Mononuclear cell (primary cell): ENCODE results near the gene PLSCR2. TPM values are rescaled to one million over a fixed set of nuclear protein-coding genes. Genes with fewer than 3 reads are reported as not detected.
A peak's percentile ranks its signal among the peaks of the same experiment; 100 is the strongest.

Experiments used
- H3K27me3 ChIP-seq: 2 replicates; pipeline ENCODE4 v1.6.0; 2011; ENCODE audit warnings: low read length, control low read depth; ENCODE audit not compliant: insufficient read depth
- H3K4me1 ChIP-seq: 2 replicates; pipeline ENCODE4 v1.5.1; 2011; ENCODE audit warnings: mild to moderate bottlenecking, low read length, control low read depth; ENCODE audit not compliant: insufficient read depth
- H3K4me3 ChIP-seq: 2 replicates; pipeline ENCODE4 v1.5.1; 2011; ENCODE audit warnings: mild to moderate bottlenecking, low read length, moderate library complexity
- H3K9me3 ChIP-seq: 2 replicates; pipeline ENCODE4 v1.5.1; 2011; ENCODE audit warnings: low read depth, mild to moderate bottlenecking, control low read depth, low read length
- total RNA-seq: library from RNA; depleted of rRNA; stranded (reverse); fragments of >200 nt; gene quantifications from one replicate; pipeline ENCODE4 v1.2.3, GENCODE V29; 2012

PLSCR2 gene, protein sequence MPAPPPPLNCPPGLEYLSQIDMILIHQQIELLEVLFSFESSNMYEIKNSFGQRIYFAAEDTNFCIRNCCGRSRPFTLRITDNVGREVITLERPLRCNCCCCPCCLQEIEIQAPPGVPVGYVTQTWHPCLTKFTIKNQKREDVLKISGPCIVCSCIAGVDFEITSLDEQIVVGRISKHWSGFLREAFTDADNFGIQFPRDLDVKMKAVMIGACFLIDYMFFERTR
- not detected for total RNA-seq

DNA sequence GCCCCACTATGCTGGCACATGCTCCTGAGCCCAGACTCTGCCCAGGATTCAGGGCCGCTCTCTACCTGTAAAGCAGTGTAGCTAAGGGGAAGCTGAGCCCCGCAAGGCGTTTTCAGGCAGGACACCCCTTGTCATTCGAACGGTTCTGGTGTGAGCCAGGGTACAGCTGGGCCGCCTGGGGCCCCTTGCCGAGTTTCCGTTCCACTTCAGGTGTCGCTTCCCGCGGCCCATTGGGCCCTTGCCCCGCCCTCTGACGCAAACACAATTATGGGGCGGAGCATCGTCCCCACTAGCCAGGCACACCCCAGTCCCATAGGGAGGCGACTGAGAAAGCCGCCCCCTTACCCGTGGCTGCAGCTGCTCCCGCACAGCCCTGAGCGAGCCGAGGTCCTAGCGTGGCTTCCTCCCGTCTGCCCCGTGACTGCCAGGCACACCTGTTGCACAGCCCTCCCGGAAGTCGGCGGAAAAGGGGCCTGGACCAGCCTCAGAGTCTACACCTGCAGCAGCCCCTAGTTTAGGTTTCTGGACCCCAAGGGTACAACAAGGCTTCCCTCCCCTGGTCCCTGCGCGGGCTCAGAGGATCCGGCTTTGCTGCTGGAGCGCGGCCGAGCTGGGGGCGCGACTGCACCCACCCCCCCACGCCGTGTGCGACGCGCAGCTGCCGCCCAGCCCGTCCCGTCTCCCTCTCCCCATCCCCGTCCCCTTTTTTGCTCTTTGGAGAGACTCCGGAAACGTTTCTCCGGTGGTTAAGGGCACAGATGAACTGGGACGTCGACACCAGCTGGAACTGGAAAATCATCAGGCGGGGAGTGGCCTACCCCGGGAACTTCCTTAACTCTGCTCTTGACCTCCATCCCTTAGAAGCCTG is at the start of gene PLSCR2:
Gene PLSCR2, minus strand, starts transcription at position 412 of the 868 bp plus-strand sequence. CDS start 9,657 bp downstream, outside the sequence.
- Histone ChIP-seq H3K27me3 (no peaks in the 10 kb centered on the region), H3K4me3 (peak within 1 kb of the TSS; percentile 58), H3K4me1 (peaks cover 5% of the 10 kb centered on the region), H3K9me3 (no peaks in the 10 kb centered on the region)

GRCh38 chr3:146517684-146518435 is 48.5 kb upstream of the PLSCR2 start:
- no peaks in the 10 kb centered on the region for H3K4me1 ChIP-seq
- H3K9me3 ChIP-seq: no peaks in the 10 kb centered on the region
- H3K4me3 ChIP-seq: no peak overlapping the region

DNA sequence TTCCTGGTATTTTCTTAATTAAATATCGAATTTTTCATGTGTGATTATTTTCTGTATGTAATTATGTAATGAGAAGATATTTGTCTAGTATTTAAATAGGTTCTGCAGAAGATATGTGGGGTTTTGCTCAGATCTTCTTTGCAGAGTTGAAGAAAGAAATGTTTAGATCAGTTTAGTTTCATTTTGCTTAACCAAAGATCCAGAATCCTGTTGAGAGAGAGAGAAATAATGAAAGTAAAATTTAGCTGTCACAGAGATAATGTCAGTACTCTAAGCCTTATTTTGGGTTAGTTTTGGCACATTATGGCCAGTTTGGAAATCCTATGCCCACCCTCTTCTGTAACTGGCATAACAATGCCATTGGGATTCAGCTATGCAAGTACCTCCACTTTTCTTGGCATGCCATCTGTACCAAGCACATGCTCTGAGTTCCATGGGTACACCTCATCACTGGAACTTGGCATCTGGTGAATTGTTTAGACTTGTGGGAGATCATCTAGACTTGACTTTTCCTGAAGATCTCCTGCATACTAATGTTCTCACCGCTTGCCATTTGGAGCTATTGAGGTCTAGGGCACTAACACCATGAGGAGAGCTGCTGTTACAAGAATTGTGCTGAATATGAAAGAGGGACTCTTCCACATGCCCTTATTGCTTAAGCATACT is 44.2 kb upstream of the PLSCR2 start:
- Histone ChIP-seq H3K4me1 (no peaks in the 10 kb centered on the region), H3K27me3 (no peaks in the 10 kb centered on the region), H3K4me3 (no peak overlapping the region), H3K9me3 (no peaks in the 10 kb centered on the region)

More at GRCh38 chr3:146517684-146518435, 48.5 kb upstream of the PLSCR2 start:
- no peaks in the 10 kb centered on the region for H3K27me3 ChIP-seq

DNA sequence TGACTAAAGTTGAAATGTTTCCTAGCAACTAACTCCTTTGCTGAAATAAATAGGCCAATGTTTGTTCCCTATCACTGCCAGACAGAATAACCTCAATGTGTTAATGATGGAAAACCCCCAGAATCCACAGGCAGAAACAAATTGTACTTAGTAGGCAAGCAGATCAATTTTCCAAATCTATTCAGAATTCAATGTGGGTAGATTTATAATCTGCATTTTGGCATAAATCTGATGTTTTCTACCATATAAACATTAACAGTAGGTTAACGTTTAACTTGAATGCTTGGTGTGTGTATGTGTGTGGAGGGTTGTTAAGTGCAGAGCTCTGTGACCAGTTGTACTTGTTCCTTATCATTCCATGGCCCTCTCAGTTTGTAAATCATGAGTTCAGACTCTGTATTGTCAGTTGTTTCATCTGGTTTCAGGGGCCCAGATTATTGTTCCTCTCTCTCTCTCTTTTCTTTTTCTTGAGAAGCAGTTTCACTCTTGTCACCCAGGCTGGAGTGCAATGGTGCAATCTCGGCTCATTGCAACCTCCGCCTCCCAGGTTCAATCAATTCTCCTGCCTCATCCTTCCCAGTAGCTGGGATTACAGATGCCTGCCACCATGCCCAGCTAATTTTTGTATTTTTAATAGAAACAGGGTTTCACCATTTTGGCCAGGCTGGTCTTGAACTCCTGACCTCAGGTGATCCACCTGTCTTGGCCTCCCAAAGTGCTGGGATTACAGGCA is 42.2 kb upstream of the PLSCR2 start:
- Histone ChIP-seq H3K9me3 (no peaks in the 10 kb centered on the region), H3K4me1 (peaks cover 13% of the 10 kb centered on the region), H3K4me3 (no peak overlapping the region), H3K27me3 (no peaks in the 10 kb centered on the region)

DNA sequence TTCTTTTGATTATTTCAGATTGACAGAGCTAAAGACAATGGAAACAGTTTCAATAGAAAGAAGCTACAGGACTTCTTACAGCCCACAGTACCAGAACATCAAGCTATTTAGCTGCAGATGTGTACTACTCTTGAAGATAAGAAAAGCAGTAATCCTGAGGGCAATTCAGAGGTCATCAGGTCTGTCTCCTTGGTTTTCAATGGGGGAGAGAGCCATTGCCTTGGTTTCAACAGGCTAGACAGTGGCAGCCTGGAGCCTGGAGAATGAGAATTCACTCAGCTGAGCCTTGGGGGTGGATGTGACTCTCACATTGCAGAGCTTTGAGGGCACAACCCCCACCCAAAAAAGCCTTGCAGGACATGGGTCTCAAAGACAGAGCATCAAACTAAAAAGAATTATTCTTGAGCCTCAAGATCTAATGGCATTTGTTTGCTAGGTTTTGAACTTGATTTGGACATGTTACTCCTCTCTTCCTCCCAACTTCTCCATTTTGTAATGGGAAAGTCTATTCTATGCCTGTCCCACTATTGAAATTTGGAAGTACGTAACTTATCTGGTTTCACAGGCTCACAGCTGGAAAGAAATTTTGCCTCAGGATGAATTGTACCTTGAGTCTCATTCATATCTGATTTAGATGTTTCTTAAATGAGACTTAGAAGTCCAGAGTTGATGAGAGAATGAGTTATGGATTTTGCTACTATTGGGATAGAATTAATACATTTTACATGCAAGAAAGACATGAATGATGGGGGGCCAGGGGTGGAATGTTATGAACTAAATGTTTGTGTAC is 38.2 kb upstream of the PLSCR2 start:
- Histone ChIP-seq H3K4me1 (peaks cover 18% of the 10 kb centered on the region), H3K9me3 (no peaks in the 10 kb centered on the region), H3K4me3 (no peak overlapping the region), H3K27me3 (no peaks in the 10 kb centered on the region)

DNA sequence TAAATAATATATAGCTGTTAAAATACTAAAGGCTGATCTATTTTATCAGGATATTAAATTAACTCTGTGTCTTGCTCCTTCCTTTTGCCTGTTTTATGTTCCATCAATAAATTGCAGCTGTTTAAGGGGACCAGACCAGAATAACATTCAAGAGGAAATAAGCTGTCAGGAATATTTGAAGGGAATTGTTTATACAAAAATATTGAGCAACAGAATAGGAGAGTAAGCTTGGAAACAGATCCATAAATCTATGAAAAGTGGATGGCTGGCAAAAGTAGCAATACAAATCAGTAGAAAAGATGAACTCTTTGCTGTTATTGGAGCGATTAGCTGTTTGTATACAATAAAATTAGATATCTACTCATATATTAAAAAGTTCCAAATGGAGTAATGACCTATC is 36.2 kb upstream of the PLSCR2 start:
- no peaks in the 10 kb centered on the region for H3K9me3 ChIP-seq
- H3K27me3 ChIP-seq: no peaks in the 10 kb centered on the region
- peaks cover 18% of the 10 kb centered on the region for H3K4me1 ChIP-seq
- no peak overlapping the region for H3K4me3 ChIP-seq

DNA sequence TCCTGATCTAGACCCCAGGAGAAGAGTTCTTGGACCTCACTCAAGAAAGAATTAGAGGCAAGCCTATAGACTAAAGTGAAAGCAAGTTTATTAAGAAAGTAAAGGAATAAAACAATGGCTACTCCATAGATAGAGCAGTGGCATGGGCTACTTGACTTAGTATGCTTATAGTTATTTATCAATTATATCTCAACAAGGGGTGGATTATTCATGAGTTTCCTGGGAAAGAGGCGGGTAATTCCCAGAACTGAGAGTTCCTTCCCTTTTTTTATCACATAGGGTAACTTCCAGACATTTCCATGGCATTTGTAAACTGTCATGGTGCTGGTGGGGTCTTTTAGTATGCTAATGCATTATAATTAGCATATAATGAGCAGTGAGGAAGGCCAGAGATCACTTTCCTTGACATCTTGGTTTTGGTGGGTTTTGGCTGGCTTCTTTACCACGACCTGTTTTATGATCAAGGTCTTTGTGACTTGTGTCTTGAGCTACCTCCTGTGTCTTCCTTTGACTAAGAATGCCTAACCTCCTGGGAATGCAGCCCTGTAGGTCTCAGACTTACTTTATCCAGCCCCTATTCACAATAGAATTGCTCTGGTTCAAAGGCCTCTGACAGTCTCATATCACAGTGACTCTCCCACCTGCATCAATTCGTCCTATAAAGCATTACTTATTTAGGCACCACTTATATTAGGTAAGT is 35.3 kb upstream of the PLSCR2 start:
- Histone ChIP-seq H3K9me3 (no peaks in the 10 kb centered on the region), H3K4me1 (peaks cover 18% of the 10 kb centered on the region), H3K27me3 (no peaks in the 10 kb centered on the region), H3K4me3 (no peak overlapping the region)

GRCh38 chr3:146503461-146504202 is 34.3 kb upstream of the PLSCR2 start:
- Histone ChIP-seq H3K4me1 (peaks cover 18% of the 10 kb centered on the region), H3K4me3 (no peak overlapping the region), H3K27me3 (no peaks in the 10 kb centered on the region), H3K9me3 (no peaks in the 10 kb centered on the region)

DNA sequence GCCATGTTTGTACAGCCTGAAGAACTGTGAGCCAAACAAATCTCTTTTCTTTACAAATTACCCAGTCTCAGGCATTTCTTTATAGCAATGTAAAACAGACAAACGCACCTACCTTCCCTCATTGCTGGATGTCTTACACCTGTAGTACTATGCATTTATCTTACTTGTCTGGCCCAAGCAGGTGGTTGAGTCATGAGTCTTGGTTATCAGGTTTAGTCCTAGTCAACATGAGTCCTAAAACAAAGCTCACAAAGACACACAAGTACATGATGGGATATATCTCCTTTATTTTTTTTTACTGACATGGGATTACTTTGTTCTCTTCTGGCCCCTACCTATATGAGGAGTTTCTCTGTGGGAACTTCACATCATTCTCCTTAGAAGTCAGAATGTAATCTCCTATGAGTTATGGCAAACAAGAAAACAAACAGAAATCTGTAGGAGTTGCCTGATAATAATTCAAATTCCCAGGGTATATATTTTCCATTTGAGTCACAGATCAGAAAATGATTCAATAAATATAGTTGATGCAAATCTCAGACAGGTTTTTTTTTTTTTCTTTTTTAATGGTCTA is 33.6 kb upstream of the PLSCR2 start:
- H3K4me3 ChIP-seq: no peak overlapping the region
- H3K9me3 ChIP-seq: no peaks in the 10 kb centered on the region
- H3K4me1 ChIP-seq: peaks cover 18% of the 10 kb centered on the region
- H3K27me3 ChIP-seq: no peaks in the 10 kb centered on the region

- peaks cover 6% of the 10 kb centered on the region for H3K4me1 ChIP-seq
- no peak overlapping the region for H3K4me3 ChIP-seq
- no peaks in the 10 kb centered on the region for H3K9me3 ChIP-seq
- H3K27me3 ChIP-seq: no peaks in the 10 kb centered on the region
Measured at GRCh38 chr3:146501752-146502151, 32.4 kb upstream of the PLSCR2 start.

GRCh38 chr3:146499701-146500100 is 30.3 kb upstream of the PLSCR2 start:
- Histone ChIP-seq H3K27me3 (no peaks in the 10 kb centered on the region), H3K4me3 (no peak overlapping the region), H3K9me3 (no peaks in the 10 kb centered on the region), H3K4me1 (no peaks in the 10 kb centered on the region)

DNA sequence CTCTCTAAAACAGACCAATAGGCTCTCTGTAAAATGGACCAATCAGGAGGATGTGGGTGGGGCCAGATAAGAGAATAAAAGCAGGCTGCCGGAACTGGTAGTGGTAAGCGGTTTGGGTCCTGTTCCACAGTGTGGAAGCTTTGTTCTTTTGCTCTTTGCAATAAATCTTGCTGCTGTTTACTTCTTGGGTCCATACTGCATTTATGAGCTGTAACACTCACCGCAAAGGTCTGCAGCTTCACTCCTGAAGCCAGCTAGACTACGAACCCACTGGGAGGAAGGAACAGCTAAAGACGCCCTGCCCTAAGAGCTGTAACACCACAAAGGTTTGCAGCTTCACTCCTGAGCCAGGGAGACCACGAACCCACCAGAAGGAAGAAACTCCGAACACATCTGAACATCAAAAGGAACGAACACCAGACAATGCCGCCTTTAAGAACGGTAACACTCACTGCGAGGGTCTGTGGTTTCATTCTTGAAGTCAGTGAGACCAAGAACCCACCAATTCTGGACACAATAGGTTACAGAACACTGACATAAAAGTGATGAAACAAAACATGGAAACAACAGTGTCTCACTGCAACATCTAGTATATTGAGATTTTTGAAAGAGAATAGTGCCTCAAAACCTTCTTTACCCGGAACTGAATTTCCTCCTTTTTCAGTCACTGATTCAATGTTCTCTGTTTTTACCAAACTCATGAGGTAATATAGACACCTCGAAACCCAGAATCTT is 28.8 kb upstream of the PLSCR2 start:
- no peaks in the 10 kb centered on the region for H3K27me3 ChIP-seq
- peaks cover 4% of the 10 kb centered on the region for H3K9me3 ChIP-seq
- no peak overlapping the region for H3K4me3 ChIP-seq
- no peaks in the 10 kb centered on the region for H3K4me1 ChIP-seq
